GM23248 (cell line): ENCODE measurements around the gene AHRR.

Source experiments
- EZH2 ChIP-seq: fragments of 200-600 bp; sonication (generic); IDR thresholded peaks from 2 replicates; pipeline ENCODE4 v1.6.1; 2018; ENCODE audit warnings: antibody characterized with exemption, mild to moderate bottlenecking; ENCODE audit not compliant: insufficient read depth, poor library complexity, severe bottlenecking
- EZH2phosphoT487 ChIP-seq: fragments of 200-600 bp; sonication (generic); IDR thresholded peaks from 2 replicates; pipeline ENCODE4 v1.6.1; 2018; ENCODE audit warnings: antibody characterized with exemption, moderate library complexity, mild to moderate bottlenecking, low read depth; ENCODE audit not compliant: insufficient read depth

DNA sequence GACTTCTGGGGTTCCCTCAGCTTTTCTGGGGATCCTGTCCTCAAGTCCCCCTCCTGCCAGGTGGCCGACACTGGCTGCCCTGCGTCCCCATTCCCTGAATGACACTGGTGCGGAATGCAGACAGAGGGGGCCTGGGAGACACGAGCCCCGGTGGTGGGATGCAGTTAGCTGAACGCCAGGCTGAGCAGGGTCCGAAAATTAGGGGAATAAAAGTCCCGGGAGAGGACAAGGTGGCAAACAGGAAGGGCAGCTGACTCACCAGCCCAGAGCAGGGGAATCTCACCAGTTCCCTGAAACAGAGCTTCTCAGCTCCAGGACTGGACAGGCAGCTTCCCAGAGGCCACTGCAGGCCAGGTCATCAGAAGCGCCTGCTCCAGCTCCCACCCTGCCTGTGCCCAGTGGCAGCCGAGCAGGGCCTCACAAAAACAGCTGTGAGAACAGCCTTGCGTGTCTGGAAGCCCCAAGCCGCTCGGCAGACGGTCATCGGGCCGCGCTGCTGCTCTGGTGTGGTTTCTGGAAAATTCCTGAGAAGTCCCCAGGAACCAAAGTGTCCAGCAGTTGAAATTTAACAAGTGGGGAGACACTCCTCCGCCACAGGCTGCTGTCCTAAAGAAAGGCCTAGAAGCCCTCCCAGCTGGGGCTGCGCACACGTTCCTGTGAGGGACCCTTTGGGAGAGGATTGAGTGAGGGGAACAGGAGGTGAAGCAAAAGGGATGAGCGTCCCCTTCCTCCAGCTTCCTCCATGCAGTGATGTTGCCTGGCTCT lies 73.8 kb downstream of the AHRR start:
- TF ChIP-seq EZH2phosphoT487 (no peak), EZH2 (no peak)
